Gastroesophageal sphincter (tissue), 3 donors: ENCODE results near the gene PACS1.

Experiments
- POLR2A ChIP-seq, 2 donors: fragments of 450-650 bp; IDR thresholded peaks; one replicate each; pipeline ENCODE4 v1.6.1; 2017; ENCODE audit warnings: antibody characterized with exemption in 2 of 2, mild to moderate bottlenecking in 2 of 2, moderate library complexity in 1 of 2
- TF ChIP-seq, protein P1 (sequence below), 4 experiments: fragments of 200-600 bp in 2 of 4; fragments of 450-650 bp in 2 of 4; sonication (generic) in 1 of 4; IDR thresholded peaks; one replicate each; pipeline ENCODE4 v1.5.1; 2017 to 2019; ENCODE audit warnings: antibody characterized with exemption in 4 of 4, mild to moderate bottlenecking in 2 of 4, moderate library complexity in 2 of 4

GRCh38 chr11:66268952-66269905 lies 199.2 kb downstream of the PACS1 start:
- TF ChIP-seq, protein P1, sequence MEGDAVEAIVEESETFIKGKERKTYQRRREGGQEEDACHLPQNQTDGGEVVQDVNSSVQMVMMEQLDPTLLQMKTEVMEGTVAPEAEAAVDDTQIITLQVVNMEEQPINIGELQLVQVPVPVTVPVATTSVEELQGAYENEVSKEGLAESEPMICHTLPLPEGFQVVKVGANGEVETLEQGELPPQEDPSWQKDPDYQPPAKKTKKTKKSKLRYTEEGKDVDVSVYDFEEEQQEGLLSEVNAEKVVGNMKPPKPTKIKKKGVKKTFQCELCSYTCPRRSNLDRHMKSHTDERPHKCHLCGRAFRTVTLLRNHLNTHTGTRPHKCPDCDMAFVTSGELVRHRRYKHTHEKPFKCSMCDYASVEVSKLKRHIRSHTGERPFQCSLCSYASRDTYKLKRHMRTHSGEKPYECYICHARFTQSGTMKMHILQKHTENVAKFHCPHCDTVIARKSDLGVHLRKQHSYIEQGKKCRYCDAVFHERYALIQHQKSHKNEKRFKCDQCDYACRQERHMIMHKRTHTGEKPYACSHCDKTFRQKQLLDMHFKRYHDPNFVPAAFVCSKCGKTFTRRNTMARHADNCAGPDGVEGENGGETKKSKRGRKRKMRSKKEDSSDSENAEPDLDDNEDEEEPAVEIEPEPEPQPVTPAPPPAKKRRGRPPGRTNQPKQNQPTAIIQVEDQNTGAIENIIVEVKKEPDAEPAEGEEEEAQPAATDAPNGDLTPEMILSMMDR (IDR thresholded peaks at IDR 0.05): peak in 1 of 4 experiments; percentile 8
- TF ChIP-seq POLR2A (IDR thresholded peaks at IDR 0.05): no peak
